Loucy (cell line): Measurements from ENCODE around the gene STAT3.
"Not testable (repeated sequence)": the region's sequence is repeated elsewhere in the genome, so short reads cannot be mapped to it uniquely, and the experiment has no call there.

Source experiments
- H2AFZ ChIP-seq: fragments of 200-600 bp; sonication (generic); 2 replicates; pipeline ENCODE4 v1.6.0; 2016; ENCODE audit warnings: antibody characterized with exemption, mild to moderate bottlenecking, low read length, moderate library complexity
- H3F3A ChIP-seq: fragments of 200-600 bp; 2 replicates; pipeline ENCODE4 v1.6.0; 2016; ENCODE audit warnings: antibody characterized with exemption, low read depth, mild to moderate bottlenecking
- H3K27me3 ChIP-seq: fragments of 200-600 bp; sonication (generic); 2 replicates; pipeline ENCODE4 v1.6.1; 2014; ENCODE audit warnings: low read length, mild to moderate bottlenecking; ENCODE audit not compliant: insufficient read depth, poor library complexity, severe bottlenecking
- H3K36me3 ChIP-seq: fragments of 200-600 bp; sonication (generic); 2 replicates; pipeline ENCODE4 v1.6.1; 2016; ENCODE audit warnings: low read length; ENCODE audit not compliant: insufficient read depth
- H3K4me1 ChIP-seq: fragments of 200-600 bp; sonication (generic); 2 replicates; pipeline ENCODE4 v1.5.1; 2014; ENCODE audit warnings: low read length, mild to moderate bottlenecking; ENCODE audit not compliant: insufficient read depth, poor library complexity, severe bottlenecking
- H3K4me2 ChIP-seq: fragments of 200-600 bp; sonication (generic); 2 replicates; pipeline ENCODE4 v1.6.0; 2014; ENCODE audit warnings: antibody characterized with exemption, low read length, low read depth, mild to moderate bottlenecking; ENCODE audit not compliant: poor library complexity, severe bottlenecking
- H3K4me3 ChIP-seq: fragments of 200-600 bp; sonication (generic); 2 replicates; pipeline ENCODE4 v1.5.1; 2014; ENCODE audit warnings: low read length, mild to moderate bottlenecking, mixed read lengths; ENCODE audit not compliant: poor library complexity, severe bottlenecking
- H3K79me2 ChIP-seq: fragments of 200-600 bp; sonication (generic); 2 replicates; pipeline ENCODE4 v1.6.1; 2014; ENCODE audit warnings: low read length; ENCODE audit not compliant: insufficient read depth
- H3K9ac ChIP-seq: fragments of 200-600 bp; sonication (generic); 2 replicates; pipeline ENCODE4 v1.6.0; 2014; ENCODE audit warnings: mild to moderate bottlenecking, low read depth, low read length, moderate library complexity; ENCODE audit not compliant: poor library complexity, severe bottlenecking
- H3K9me2 ChIP-seq: fragments of 200-600 bp; sonication (generic); replicated peaks from 2 replicates; pipeline ENCODE4 v1.6.1; 2016; ENCODE audit warnings: low read depth, low read length, mixed read lengths
- H3K9me3 ChIP-seq: fragments of 200-600 bp; sonication (generic); 2 replicates; pipeline ENCODE4 v1.6.1; 2014; ENCODE audit warnings: mild to moderate bottlenecking, antibody characterized with exemption, low read length, low read depth; ENCODE audit not compliant: insufficient read depth
- H4K20me1 ChIP-seq: fragments of 200-600 bp; sonication (generic); 2 replicates; pipeline ENCODE4 v1.6.0; 2014; ENCODE audit warnings: antibody characterized with exemption, low read length, mild to moderate bottlenecking; ENCODE audit not compliant: insufficient read depth, poor library complexity, severe bottlenecking
- EZH2phosphoT487 ChIP-seq: fragments of 200-600 bp; IDR thresholded peaks from 2 replicates; pipeline ENCODE4 v1.6.1; 2018; ENCODE audit warnings: antibody characterized with exemption, mild to moderate bottlenecking, moderate library complexity, borderline replicate concordance
- TF ChIP-seq, protein P1 (sequence below): fragments of 200-600 bp; sonication (generic); conservative IDR thresholded peaks from 2 replicates; pipeline ENCODE4 v1.5.1; 2014; ENCODE audit warnings: mild to moderate bottlenecking, antibody characterized with exemption, low read length

STAT3 gene

DNA sequence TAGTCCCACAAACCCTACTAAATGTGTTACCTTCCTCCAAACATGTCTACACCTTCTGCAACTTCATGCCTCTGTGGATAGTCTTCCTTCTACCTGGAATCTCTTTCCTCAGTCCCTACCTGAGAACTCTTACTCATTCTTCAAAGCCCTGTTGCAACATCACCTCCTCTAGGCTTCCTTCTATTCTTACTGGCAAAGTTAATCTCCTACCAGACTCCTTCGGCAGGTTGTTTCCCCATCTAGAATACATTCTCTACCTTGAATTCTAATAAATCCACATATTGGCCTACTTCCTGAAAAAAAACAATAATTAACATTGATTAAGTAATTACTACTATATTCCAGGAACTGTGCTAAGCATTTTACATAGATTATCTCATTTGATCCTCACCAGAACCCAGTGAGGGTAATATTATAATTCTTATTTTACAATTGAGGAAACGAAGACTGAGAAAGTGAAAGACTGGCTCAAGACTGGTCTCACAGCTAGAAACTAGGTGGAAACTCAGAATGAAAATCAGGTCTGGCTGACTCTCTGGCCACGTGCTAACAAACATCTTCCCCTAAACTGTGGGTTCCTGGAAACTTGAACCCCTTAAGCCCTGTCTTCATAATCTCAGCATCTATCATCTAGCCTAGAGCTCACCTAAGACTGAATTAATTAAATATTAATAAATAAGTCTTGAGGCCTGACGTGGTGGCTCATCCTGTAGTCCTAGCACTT lies 4.6 kb upstream of the STAT3 start:
- Histone ChIP-seq H3K27me3 (no peaks in the 10 kb centered on the region), H3F3A (no peaks in the 10 kb centered on the region), H3K9me2 (no peaks in the 10 kb centered on the region), H3K9me3 (no peaks in the 10 kb centered on the region), H3K4me1 (peaks cover 9% of the 10 kb centered on the region), H4K20me1 (peaks cover 4% of the 10 kb centered on the region), H3K4me2 (no peak overlapping the region), H3K36me3 (no peaks in the 10 kb centered on the region), H2AFZ (no peak overlapping the region), H3K4me3 (no peak overlapping the region), H3K79me2 (peaks cover 4% of the 10 kb centered on the region; the same call in 1 of the 2 replicates), H3K9ac (no peak overlapping the region)
- no peak for TF ChIP-seq EZH2phosphoT487
- TF ChIP-seq, protein P1, sequence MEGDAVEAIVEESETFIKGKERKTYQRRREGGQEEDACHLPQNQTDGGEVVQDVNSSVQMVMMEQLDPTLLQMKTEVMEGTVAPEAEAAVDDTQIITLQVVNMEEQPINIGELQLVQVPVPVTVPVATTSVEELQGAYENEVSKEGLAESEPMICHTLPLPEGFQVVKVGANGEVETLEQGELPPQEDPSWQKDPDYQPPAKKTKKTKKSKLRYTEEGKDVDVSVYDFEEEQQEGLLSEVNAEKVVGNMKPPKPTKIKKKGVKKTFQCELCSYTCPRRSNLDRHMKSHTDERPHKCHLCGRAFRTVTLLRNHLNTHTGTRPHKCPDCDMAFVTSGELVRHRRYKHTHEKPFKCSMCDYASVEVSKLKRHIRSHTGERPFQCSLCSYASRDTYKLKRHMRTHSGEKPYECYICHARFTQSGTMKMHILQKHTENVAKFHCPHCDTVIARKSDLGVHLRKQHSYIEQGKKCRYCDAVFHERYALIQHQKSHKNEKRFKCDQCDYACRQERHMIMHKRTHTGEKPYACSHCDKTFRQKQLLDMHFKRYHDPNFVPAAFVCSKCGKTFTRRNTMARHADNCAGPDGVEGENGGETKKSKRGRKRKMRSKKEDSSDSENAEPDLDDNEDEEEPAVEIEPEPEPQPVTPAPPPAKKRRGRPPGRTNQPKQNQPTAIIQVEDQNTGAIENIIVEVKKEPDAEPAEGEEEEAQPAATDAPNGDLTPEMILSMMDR: no peak

DNA sequence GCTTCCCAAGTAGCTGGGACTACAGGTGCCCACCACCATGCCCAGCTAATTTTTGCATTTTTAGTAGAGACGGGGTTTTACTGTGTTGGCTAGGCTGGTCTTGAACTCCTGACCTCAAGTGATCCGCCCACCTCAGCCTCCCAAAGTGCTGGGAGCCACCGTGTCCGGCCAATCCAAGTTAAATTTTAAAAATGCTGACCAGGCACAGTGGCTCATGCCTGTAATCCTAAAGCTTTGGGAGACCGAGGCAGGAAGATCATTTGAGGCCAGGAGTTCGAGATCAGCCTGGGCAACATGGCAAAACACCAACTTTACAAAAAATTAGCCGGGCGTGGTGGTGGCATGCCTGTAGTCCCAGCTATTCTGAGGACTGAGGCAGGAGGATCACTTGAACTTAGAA lies 3.2 kb upstream of the STAT3 start:
- H2AFZ ChIP-seq, H3K4me3 ChIP-seq, H3K9me2 ChIP-seq, H3F3A ChIP-seq, H3K9me3 ChIP-seq, H3K4me2 ChIP-seq, H3K9ac ChIP-seq, H3K36me3 ChIP-seq, H3K27me3 ChIP-seq: not testable (repeated sequence)
- Histone ChIP-seq H3K79me2 (peaks cover 18% of the 10 kb centered on the region), H4K20me1 (peaks cover 17% of the 10 kb centered on the region), H3K4me1 (peaks cover 18% of the 10 kb centered on the region)

DNA sequence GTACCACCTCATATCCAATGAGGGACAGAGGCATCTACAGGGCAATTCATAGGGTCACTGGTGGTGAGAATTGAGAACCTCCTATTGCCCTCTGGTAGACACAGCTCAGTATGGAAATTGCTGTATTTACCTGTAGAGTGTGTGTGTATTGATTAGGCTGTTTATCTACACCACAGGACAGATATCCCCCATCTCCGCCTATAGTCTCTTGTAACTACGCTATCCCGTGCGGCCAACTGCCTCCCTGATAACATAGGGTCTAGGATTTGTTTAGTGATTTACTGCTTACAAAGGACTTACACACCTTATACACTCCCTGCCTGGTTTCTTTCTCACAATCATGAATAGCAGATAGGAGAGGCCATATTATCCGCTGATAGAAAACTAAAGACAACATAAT lies 1.7 kb upstream of the STAT3 start:
- Histone ChIP-seq H3F3A (no peaks in the 10 kb centered on the region), H4K20me1 (peaks cover 30% of the 10 kb centered on the region), H3K9ac (no peak overlapping the region), H3K4me1 (peaks cover 30% of the 10 kb centered on the region), H3K4me3 (no peak overlapping the region), H3K9me2 (no peaks in the 10 kb centered on the region), H3K27me3 (no peaks in the 10 kb centered on the region), H3K9me3 (no peaks in the 10 kb centered on the region), H2AFZ (no peak overlapping the region), H3K36me3 (no peaks in the 10 kb centered on the region), H3K4me2 (no peak overlapping the region), H3K79me2 (peaks cover 34% of the 10 kb centered on the region)
- TF ChIP-seq, protein P1: no peak
- no peak for TF ChIP-seq EZH2phosphoT487

DNA sequence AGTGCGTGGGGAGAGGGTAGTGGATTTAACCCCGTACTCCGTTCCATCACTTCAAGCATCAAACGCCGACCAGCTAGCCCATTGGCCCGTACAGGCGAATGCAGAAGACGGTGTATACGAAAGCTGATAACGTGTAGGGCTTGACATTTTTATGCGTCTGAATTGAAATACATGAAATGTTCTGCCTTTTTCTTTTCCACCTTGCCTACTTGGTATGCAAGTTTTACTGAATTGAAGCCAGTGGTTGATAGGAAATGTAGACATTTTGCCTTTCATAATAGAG lies 834 bp upstream of the STAT3 start:
- Histone ChIP-seq H3K36me3 (no peaks in the 10 kb centered on the region), H4K20me1 (peaks cover 38% of the 10 kb centered on the region), H3K79me2 (peaks cover 42% of the 10 kb centered on the region), H3K4me1 (peaks cover 34% of the 10 kb centered on the region), H3K9me2 (no peaks in the 10 kb centered on the region), H3K9me3 (no peaks in the 10 kb centered on the region), H3F3A (no peaks in the 10 kb centered on the region), H3K27me3 (no peaks in the 10 kb centered on the region), H3K4me3 (peak overlapping the region; percentile 75), H3K4me2 (peak overlapping the region; percentile 92), H3K9ac (peak overlapping the region; percentile 57), H2AFZ (peak overlapping the region; percentile 85)
- TF ChIP-seq EZH2phosphoT487: no peak
- TF ChIP-seq, protein P1: no peak
